Nephron progenitor cell (in vitro differentiated cells): ENCODE measurements around the gene CLHC1.

ENCODE experiments used
- DNase-seq: peaks from one replicate; pipeline ENCODE4 v3.0.0; 2021
- H3K27ac Mint-ChIP-seq: 2 replicates; pipeline ENCODE4 v1.8.0; 2021; ENCODE audit warnings: mild to moderate bottlenecking, moderate library complexity, mixed read lengths
- H3K27me3 Mint-ChIP-seq: 2 replicates; pipeline ENCODE4 v1.8.0; 2021; ENCODE audit warnings: mild to moderate bottlenecking, low read depth, mixed read lengths; ENCODE audit not compliant: poor library complexity
- H3K36me3 Mint-ChIP-seq: 2 replicates; pipeline ENCODE4 v1.8.0; 2021; ENCODE audit warnings: low read depth, mixed read lengths
- H3K4me1 Mint-ChIP-seq: 2 replicates; pipeline ENCODE4 v1.8.0; 2021; ENCODE audit warnings: mixed read lengths
- H3K4me3 Mint-ChIP-seq: 2 replicates; pipeline ENCODE4 v1.8.0; 2021; ENCODE audit warnings: mild to moderate bottlenecking, moderate library complexity, mixed read lengths
- H3K9me3 Mint-ChIP-seq: 2 replicates; pipeline ENCODE4 v1.8.0; 2021; ENCODE audit warnings: mild to moderate bottlenecking, moderate library complexity, mixed read lengths
- CTCF ChIP-seq: fragments of 200-600 bp; sonication (generic); IDR thresholded peaks from 2 replicates; pipeline ENCODE4 v1.5.0; 2021; ENCODE audit warnings: antibody characterized with exemption

The CLHC1 gene

GRCh38 chr2:55137024-55137958 is 94.8 kb downstream of the CLHC1 start:
- no peak overlapping the region for H3K4me3 Mint-ChIP-seq
- H3K9me3 Mint-ChIP-seq = no peaks in the 10 kb centered on the region
- DNase-seq = no peak
- H3K27me3 Mint-ChIP-seq = peaks cover 6% of the 10 kb centered on the region
- H3K36me3 Mint-ChIP-seq = no peaks in the 10 kb centered on the region
- no peak for TF ChIP-seq CTCF
- no peak overlapping the region for H3K27ac Mint-ChIP-seq
- H3K4me1 Mint-ChIP-seq = peaks cover 38% of the 10 kb centered on the region

- Mint-ChIP-seq H3K27ac (no peak overlapping the region), H3K4me1 (peaks cover 38% of the 10 kb centered on the region), H3K27me3 (peaks cover 6% of the 10 kb centered on the region), H3K4me3 (no peak overlapping the region), H3K9me3 (no peaks in the 10 kb centered on the region), H3K36me3 (no peaks in the 10 kb centered on the region)
- no peak for DNase-seq
- no peak for TF ChIP-seq CTCF
These were observed 96.0 kb downstream of the CLHC1 start for GRCh38 chr2:55136138-55136541.

DNA sequence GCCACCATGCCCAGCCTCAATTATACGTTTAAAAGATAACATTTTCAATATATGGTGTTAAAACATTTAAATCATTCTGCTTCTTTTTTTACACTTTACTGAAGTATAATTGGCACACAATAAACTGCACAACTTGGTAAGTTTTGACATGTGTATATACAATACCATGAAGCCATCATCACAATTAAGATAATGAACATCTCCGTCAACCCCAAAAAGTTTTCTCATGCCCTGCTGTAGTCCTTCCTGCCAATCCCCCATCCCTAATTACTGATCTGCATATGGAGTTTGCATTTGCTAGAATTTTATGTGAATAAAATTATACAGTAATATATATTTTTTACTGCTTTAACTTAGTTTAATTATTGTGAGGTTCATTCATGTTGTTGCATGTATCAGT is 96.6 kb downstream of the CLHC1 start:
- Mint-ChIP-seq H3K27me3 (peaks cover 6% of the 10 kb centered on the region), H3K4me1 (peaks cover 38% of the 10 kb centered on the region), H3K4me3 (no peak overlapping the region), H3K36me3 (no peaks in the 10 kb centered on the region), H3K9me3 (no peaks in the 10 kb centered on the region), H3K27ac (no peak overlapping the region)
- no peak for DNase-seq
- TF ChIP-seq CTCF = no peak

- H3K27me3 Mint-ChIP-seq = peaks cover 6% of the 10 kb centered on the region
- DNase-seq = no peak
- no peaks in the 10 kb centered on the region for H3K9me3 Mint-ChIP-seq
- no peaks in the 10 kb centered on the region for H3K36me3 Mint-ChIP-seq
- TF ChIP-seq CTCF = no peak
- H3K4me3 Mint-ChIP-seq = no peak overlapping the region
- no peak overlapping the region for H3K27ac Mint-ChIP-seq
- H3K4me1 Mint-ChIP-seq = peaks cover 38% of the 10 kb centered on the region
These were observed 97.8 kb downstream of the CLHC1 start for GRCh38 chr2:55134316-55134706.

DNA sequence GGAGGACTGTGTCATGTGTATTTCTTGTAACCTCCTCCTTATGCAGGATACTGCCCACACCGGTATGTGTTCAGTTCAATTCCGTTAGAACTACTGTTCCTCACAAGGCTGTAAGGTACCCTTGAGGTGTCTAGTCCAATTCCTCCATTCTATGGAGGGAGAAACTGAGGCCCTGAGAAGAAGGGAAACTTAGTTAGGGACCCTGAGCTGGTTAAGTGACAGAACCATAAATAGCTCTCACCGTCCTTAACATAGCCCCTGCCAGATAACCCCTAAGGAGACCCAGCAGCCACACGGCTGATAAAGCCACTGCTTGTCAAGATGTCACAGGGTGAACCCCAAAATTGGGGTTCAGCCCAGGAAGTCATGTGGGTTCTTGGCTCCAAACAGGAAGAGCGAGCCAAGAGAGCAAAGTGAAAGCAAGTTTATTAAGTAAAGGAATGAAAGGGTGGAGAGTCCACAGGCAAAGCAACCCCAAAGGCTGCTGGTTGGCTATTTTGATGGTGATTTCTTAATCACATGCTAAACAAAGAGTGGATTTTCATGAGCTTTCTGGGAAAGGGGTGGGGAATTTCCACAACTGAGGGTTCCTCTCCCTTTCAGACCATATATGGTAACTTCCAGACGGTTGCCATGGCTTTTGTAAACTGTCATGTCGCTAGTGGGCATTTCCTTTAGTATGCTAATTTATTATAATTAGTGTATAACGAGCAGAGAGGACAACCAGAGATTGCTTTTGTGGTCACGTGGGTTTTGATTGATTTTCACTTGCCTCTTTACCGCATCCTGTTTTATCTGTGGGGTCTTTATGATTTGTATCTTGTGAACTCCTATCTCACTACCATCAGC is 98.4 kb downstream of the CLHC1 start:
- no peaks in the 10 kb centered on the region for H3K9me3 Mint-ChIP-seq

More for the DNA sequence above, 98.4 kb downstream of the CLHC1 start:
- Mint-ChIP-seq H3K4me3 (no peak overlapping the region), H3K36me3 (no peaks in the 10 kb centered on the region), H3K27me3 (peaks cover 8% of the 10 kb centered on the region), H3K27ac (no peak overlapping the region), H3K4me1 (peaks cover 36% of the 10 kb centered on the region)
- DNase-seq = no peak
- no peak for TF ChIP-seq CTCF
